Liver (tissue), 9 donors: ENCODE measurements around the gene GLI3. TPM values are rescaled to one million over a fixed set of nuclear protein-coding genes. Genes with fewer than 3 reads are reported as not detected.

ENCODE experiments used
- DNase-seq: peaks from one replicate; pipeline ENCODE4 v3.0.0-alpha.2; 2017; ENCODE audit warnings: low spot score
- H3K27ac ChIP-seq, 2 donors: one replicate each; pipeline ENCODE4 v1.7.0; 2013; ENCODE audit warnings: inconsistent platforms in 2 of 2, low read length in 2 of 2, control low read depth in 1 of 2, low read depth in 1 of 2, mild to moderate bottlenecking in 1 of 2
- H3K27me3 ChIP-seq, 4 donors: one replicate each; pipeline versions ENCODE4 v1.6.1 to v1.7.0; 2013; ENCODE audit warnings: low read length in 3 of 4, inconsistent platforms in 1 of 4, mild to moderate bottlenecking in 1 of 4, moderate library complexity in 1 of 4; ENCODE audit not compliant: control insufficient read depth in 4 of 4, insufficient read depth in 4 of 4
- H3K36me3 ChIP-seq, 4 donors: one replicate each; pipeline versions ENCODE4 v1.6.1 to v1.7.0; 2013; ENCODE audit warnings: low read length in 3 of 4, mild to moderate bottlenecking in 3 of 4, low read depth in 1 of 4, moderate library complexity in 1 of 4; ENCODE audit not compliant: control insufficient read depth in 4 of 4, insufficient read depth in 3 of 4
- H3K4me1 ChIP-seq, 4 donors: one replicate each; pipeline versions ENCODE4 v1.6.1 to v1.7.0; 2013; ENCODE audit warnings: low read length in 3 of 4, mild to moderate bottlenecking in 3 of 4, moderate library complexity in 1 of 4; ENCODE audit not compliant: control insufficient read depth in 4 of 4, insufficient read depth in 4 of 4
- H3K4me3 ChIP-seq, 3 donors: one replicate each; pipeline versions ENCODE4 v1.6.1 to v1.7.0; 2013; ENCODE audit warnings: low read length in 3 of 3, control low read depth in 1 of 3, low read depth in 1 of 3, mild to moderate bottlenecking in 1 of 3
- H3K9ac ChIP-seq, 2 donors: one replicate each; pipeline ENCODE4 v1.7.0; 2013; ENCODE audit warnings: low read length in 2 of 2, mild to moderate bottlenecking in 2 of 2, moderate library complexity in 2 of 2, control low read depth in 1 of 2, low read depth in 1 of 2
- H3K9me3 ChIP-seq, 4 donors: one replicate each; pipeline versions ENCODE4 v1.6.1 to v1.7.0; 2013; ENCODE audit warnings: low read length in 3 of 4; ENCODE audit not compliant: control insufficient read depth in 4 of 4
- EGR1 ChIP-seq, 2 donors: IDR thresholded peaks; 2 replicates each; pipeline ENCODE4 v1.6.1; 2016 to 2018; ENCODE audit warnings: antibody characterized with exemption in 2 of 2, low read depth in 2 of 2
- FOXA1 ChIP-seq: IDR thresholded peaks from 2 replicates; pipeline ENCODE4 v1.6.1; 2016; ENCODE audit warnings: antibody characterized with exemption
- FOXA2 ChIP-seq: IDR thresholded peaks from 2 replicates; pipeline ENCODE4 v1.6.1; 2016; ENCODE audit warnings: antibody characterized with exemption
- GABPA ChIP-seq, 2 donors: IDR thresholded peaks in 1 of 2; conservative IDR thresholded peaks in 1 of 2; 2 replicates each; pipeline ENCODE4 v1.6.1; 2016; ENCODE audit warnings: antibody characterized with exemption in 2 of 2, mild to moderate bottlenecking in 1 of 2, moderate library complexity in 1 of 2
- HNF4A ChIP-seq, 2 donors: conservative IDR thresholded peaks; 2 replicates each; pipeline ENCODE4 v1.6.1; 2016; ENCODE audit warnings: antibody characterized with exemption in 2 of 2, mild to moderate bottlenecking in 2 of 2
- HNF4G ChIP-seq: IDR thresholded peaks from 2 replicates; pipeline ENCODE4 v1.6.1; 2016; ENCODE audit warnings: antibody characterized with exemption
- JUND ChIP-seq, 2 donors: IDR thresholded peaks; 2 replicates each; pipeline ENCODE4 v1.6.1; 2016; ENCODE audit warnings: antibody characterized with exemption in 2 of 2
- NR2F2 ChIP-seq: IDR thresholded peaks from 2 replicates; pipeline ENCODE4 v1.6.1; 2016; ENCODE audit warnings: antibody characterized with exemption
- RAD21 ChIP-seq, 2 donors: IDR thresholded peaks; 2 replicates each; pipeline ENCODE4 v1.6.1; 2016; ENCODE audit warnings: antibody characterized with exemption in 2 of 2, mild to moderate bottlenecking in 2 of 2
- RXRA ChIP-seq, 2 donors: IDR thresholded peaks; 2 replicates each; pipeline ENCODE4 v1.6.1; 2017 to 2018; ENCODE audit warnings: antibody characterized with exemption in 2 of 2, mild to moderate bottlenecking in 1 of 2
- SP1 ChIP-seq: IDR thresholded peaks from 2 replicates; pipeline ENCODE4 v1.6.1; 2018; ENCODE audit warnings: antibody characterized with exemption, mild to moderate bottlenecking
- TAF1 ChIP-seq: conservative IDR thresholded peaks from 2 replicates; pipeline ENCODE4 v1.6.1; 2016; ENCODE audit warnings: antibody characterized with exemption, mild to moderate bottlenecking
- YY1 ChIP-seq: IDR thresholded peaks from 2 replicates; pipeline ENCODE4 v1.6.1; 2016; ENCODE audit warnings: antibody characterized with exemption, mild to moderate bottlenecking
- WGBS: extraction: QIAGEN DNeasy Blood & Tissue Kit; methylation state at CpG from one replicate; pipeline ENCODE4 v1.1.7; 2013; 5-methylcytosine and 5-hydroxymethylcytosine counted together
- polyA plus RNA-seq, 2 donors: library from polyadenylated mRNA; stranded (reverse) in 1 of 2; unstranded in 1 of 2; fragments of 200-250 nt in 1 of 2; fragments of >200 nt in 1 of 2; fragmentation: Nextera tagmentation in 1 of 2; extraction: Ambion mirVana in 1 of 2; gene quantifications; one replicate each; pipeline versions ENCODE4 v1.2.1 to v1.2.3, GENCODE V29; 2013 to 2015
- total RNA-seq, 2 donors: library from RNA; depleted of rRNA; stranded (reverse); fragments of >200 nt; gene quantifications; one replicate each; pipeline ENCODE4 v1.2.3, GENCODE V29; 2014
- TF ChIP-seq, protein P1 (sequence below): IDR thresholded peaks from 2 replicates; pipeline ENCODE4 v1.6.1; 2016; ENCODE audit warnings: antibody characterized with exemption, mild to moderate bottlenecking
- TF ChIP-seq, protein P2 (sequence below): IDR thresholded peaks from 2 replicates; pipeline ENCODE4 v1.6.1; 2016; ENCODE audit warnings: antibody characterized with exemption
- TF ChIP-seq, protein P3 (sequence below): IDR thresholded peaks from 2 replicates; pipeline ENCODE4 v1.6.1; 2016; ENCODE audit warnings: antibody characterized with exemption
- TF ChIP-seq, protein P4 (sequence below): fragments of 150-350 bp; IDR thresholded peaks from 2 replicates; pipeline ENCODE4 v1.5.1; 2017; ENCODE audit warnings: improper control_type of control experiment, low read depth, low read length; ENCODE audit not compliant: missing input control
- TF ChIP-seq, protein P5 (sequence below): IDR thresholded peaks from 2 replicates; pipeline ENCODE4 v1.6.1; 2016; ENCODE audit warnings: antibody characterized with exemption
- donor health status: healthy.
- donor health status: healthy.
- donor health status: healthy.
- donor health status: healthy.
- donor health status: healthy.

Gene GLI3
- total and polyA plus RNA-seq, 4 donors = 0.09 to 0.42 (median 0.26) TPM

GRCh38 chr7:42226354-42226941 lies 10.6 kb downstream of the GLI3 start (continued):
- TF ChIP-seq, protein P1, sequence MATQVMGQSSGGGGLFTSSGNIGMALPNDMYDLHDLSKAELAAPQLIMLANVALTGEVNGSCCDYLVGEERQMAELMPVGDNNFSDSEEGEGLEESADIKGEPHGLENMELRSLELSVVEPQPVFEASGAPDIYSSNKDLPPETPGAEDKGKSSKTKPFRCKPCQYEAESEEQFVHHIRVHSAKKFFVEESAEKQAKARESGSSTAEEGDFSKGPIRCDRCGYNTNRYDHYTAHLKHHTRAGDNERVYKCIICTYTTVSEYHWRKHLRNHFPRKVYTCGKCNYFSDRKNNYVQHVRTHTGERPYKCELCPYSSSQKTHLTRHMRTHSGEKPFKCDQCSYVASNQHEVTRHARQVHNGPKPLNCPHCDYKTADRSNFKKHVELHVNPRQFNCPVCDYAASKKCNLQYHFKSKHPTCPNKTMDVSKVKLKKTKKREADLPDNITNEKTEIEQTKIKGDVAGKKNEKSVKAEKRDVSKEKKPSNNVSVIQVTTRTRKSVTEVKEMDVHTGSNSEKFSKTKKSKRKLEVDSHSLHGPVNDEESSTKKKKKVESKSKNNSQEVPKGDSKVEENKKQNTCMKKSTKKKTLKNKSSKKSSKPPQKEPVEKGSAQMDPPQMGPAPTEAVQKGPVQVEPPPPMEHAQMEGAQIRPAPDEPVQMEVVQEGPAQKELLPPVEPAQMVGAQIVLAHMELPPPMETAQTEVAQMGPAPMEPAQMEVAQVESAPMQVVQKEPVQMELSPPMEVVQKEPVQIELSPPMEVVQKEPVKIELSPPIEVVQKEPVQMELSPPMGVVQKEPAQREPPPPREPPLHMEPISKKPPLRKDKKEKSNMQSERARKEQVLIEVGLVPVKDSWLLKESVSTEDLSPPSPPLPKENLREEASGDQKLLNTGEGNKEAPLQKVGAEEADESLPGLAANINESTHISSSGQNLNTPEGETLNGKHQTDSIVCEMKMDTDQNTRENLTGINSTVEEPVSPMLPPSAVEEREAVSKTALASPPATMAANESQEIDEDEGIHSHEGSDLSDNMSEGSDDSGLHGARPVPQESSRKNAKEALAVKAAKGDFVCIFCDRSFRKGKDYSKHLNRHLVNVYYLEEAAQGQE = no peak
- TF ChIP-seq, protein P2, sequence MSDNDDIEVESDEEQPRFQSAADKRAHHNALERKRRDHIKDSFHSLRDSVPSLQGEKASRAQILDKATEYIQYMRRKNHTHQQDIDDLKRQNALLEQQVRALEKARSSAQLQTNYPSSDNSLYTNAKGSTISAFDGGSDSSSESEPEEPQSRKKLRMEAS = no peak

DNA sequence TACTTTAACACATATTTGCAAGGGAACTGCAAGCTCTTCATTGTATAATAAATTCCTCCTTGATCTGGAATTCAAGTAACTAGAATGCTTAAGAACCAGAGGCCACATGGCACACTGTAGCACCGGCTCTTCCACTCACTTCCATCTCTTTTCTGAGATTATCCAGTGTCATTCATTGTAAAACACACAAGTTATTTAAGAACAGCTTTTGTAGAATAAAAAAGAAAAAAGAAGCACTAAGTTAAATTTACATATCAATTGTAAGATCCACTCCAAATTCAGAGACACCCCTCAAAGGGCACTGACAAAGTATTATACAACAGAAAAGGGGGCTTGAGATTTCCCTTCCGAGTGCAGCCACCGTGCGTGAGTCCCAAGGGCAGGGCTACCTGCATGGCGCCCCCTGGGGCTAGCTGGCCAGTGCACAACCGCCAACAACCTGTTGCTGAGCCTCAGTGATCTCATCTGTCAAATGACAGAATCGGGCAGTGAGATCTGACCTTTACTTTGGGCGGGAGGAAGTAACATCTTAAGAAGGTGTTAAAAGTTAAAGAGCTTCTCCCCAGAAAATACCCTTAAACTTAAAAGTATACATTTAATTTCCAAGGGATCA lies 12.5 kb downstream of the GLI3 start:
- TF ChIP-seq NR2F2 (no peak), EGR1 (IDR thresholded peaks at IDR 0.05; ENCODE audit: low read depth in 2 of 2) (no peak), RAD21 (IDR thresholded peaks at IDR 0.05) (no peak), YY1 (no peak), GABPA (IDR thresholded peaks at IDR 0.05 in 1 of 2, conservative IDR thresholded peaks at IDR 0.05 in 1 of 2) (no peak), JUND (IDR thresholded peaks at IDR 0.05) (no peak), FOXA1 (no peak), TAF1 (no peak), HNF4A (conservative IDR thresholded peaks at IDR 0.05) (no peak), RXRA (IDR thresholded peaks at IDR 0.05) (no peak), HNF4G (no peak), FOXA2 (no peak), SP1 (no peak)
- TF ChIP-seq, protein P3, sequence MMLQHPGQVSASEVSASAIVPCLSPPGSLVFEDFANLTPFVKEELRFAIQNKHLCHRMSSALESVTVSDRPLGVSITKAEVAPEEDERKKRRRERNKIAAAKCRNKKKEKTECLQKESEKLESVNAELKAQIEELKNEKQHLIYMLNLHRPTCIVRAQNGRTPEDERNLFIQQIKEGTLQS = no peak
- TF ChIP-seq, protein P4, sequence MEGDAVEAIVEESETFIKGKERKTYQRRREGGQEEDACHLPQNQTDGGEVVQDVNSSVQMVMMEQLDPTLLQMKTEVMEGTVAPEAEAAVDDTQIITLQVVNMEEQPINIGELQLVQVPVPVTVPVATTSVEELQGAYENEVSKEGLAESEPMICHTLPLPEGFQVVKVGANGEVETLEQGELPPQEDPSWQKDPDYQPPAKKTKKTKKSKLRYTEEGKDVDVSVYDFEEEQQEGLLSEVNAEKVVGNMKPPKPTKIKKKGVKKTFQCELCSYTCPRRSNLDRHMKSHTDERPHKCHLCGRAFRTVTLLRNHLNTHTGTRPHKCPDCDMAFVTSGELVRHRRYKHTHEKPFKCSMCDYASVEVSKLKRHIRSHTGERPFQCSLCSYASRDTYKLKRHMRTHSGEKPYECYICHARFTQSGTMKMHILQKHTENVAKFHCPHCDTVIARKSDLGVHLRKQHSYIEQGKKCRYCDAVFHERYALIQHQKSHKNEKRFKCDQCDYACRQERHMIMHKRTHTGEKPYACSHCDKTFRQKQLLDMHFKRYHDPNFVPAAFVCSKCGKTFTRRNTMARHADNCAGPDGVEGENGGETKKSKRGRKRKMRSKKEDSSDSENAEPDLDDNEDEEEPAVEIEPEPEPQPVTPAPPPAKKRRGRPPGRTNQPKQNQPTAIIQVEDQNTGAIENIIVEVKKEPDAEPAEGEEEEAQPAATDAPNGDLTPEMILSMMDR = no peak
- TF ChIP-seq, protein P1 = no peak
- TF ChIP-seq, protein P2 = no peak
- TF ChIP-seq, protein P5, sequence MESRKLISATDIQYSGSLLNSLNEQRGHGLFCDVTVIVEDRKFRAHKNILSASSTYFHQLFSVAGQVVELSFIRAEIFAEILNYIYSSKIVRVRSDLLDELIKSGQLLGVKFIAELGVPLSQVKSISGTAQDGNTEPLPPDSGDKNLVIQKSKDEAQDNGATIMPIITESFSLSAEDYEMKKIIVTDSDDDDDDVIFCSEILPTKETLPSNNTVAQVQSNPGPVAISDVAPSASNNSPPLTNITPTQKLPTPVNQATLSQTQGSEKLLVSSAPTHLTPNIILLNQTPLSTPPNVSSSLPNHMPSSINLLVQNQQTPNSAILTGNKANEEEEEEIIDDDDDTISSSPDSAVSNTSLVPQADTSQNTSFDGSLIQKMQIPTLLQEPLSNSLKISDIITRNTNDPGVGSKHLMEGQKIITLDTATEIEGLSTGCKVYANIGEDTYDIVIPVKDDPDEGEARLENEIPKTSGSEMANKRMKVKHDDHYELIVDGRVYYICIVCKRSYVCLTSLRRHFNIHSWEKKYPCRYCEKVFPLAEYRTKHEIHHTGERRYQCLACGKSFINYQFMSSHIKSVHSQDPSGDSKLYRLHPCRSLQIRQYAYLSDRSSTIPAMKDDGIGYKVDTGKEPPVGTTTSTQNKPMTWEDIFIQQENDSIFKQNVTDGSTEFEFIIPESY = no peak
- DNase-seq = no peak
- 69% methylated on average over 8 of the region's 8 CpGs for WGBS
- Histone ChIP-seq H3K4me3 (no peak overlapping the region), H3K4me1 (peaks cover 0 to 9% (median 6%) of the 10 kb centered on the region in 4 donors), H3K9me3 (no peaks in the 10 kb centered on the region), H3K9ac (no peak overlapping the region), H3K36me3 (no peaks in the 10 kb centered on the region), H3K27me3 (peaks cover 0 to 14% (median 2%) of the 10 kb centered on the region in 4 donors), H3K27ac (no peak overlapping the region)
